ENCODE results near the gene RFTN1.
A peak's percentile ranks its signal among the peaks of the same experiment; 100 is the strongest.

The RFTN1 gene

GRCh38 chr3:16528106-16528505, 14.6 kb upstream of the RFTN1 start:
- no peak for DNase-seq

GRCh38 chr3:16524196-16524595, 10.7 kb upstream of the RFTN1 start:
- no peak for DNase-seq

- DNase-seq = no peak
These were observed 10.3 kb upstream of the RFTN1 start for GRCh38 chr3:16523778-16524177.

GRCh38 chr3:16522834-16523233, 9.3 kb upstream of the RFTN1 start:
- no peak for DNase-seq

- DNase-seq = no peak
These were observed 7.7 kb upstream of the RFTN1 start for GRCh38 chr3:16520970-16521881.

GRCh38 chr3:16520241-16520969, 6.9 kb upstream of the RFTN1 start:
- DNase-seq = no peak

GRCh38 chr3:16516695-16517481, 3.4 kb upstream of the RFTN1 start:
- DNase-seq = no peak

- peak; percentile 47 to 51 for DNase-seq
These were observed 2.5 kb upstream of the RFTN1 start for GRCh38 chr3:16515885-16516420.

GRCh38 chr3:16514755-16515353, 1.4 kb upstream of the RFTN1 start:
- no peak for DNase-seq

GRCh38 chr3:16514021-16514700, 662 bp upstream of the RFTN1 start:
- no peak for DNase-seq

- DNase-seq = peak; percentile 52 to 72
These were observed 911 bp downstream of the RFTN1 start for GRCh38 chr3:16512435-16513140.

GRCh38 chr3:16511681-16512434, 1.6 kb downstream of the RFTN1 start:
- DNase-seq = peak; percentile 80 to 89

GRCh38 chr3:16510620-16511319, 2.7 kb downstream of the RFTN1 start:
- no peak for DNase-seq

- DNase-seq = no peak
These were observed 3.5 kb downstream of the RFTN1 start for GRCh38 chr3:16509721-16510619.

- no peak for DNase-seq
These were observed 4.9 kb downstream of the RFTN1 start for GRCh38 chr3:16508591-16508995.

- DNase-seq = no peak
These were observed 5.3 kb downstream of the RFTN1 start for GRCh38 chr3:16508243-16508578.

GRCh38 chr3:16507578-16508242, 5.8 kb downstream of the RFTN1 start:
- no peak for DNase-seq

GRCh38 chr3:16506884-16507577, 6.5 kb downstream of the RFTN1 start:
- DNase-seq = no peak

All from CD4-positive, alpha-beta T cell treated with Interleukin-4 for 1 hour (primary cell).